Measurements from ENCODE around the gene SNAPC1. TPM values are rescaled to one million over a fixed set of nuclear protein-coding genes. Genes with fewer than 3 reads are reported as not detected.
A peak's percentile ranks its signal among the peaks of the same experiment; 100 is the strongest.

The SNAPC1 gene
- polyA plus RNA-seq, 2 of the 4 experiments (the other 2 are of a cell fraction), result 22.8 to 30.5 TPM

DNA sequence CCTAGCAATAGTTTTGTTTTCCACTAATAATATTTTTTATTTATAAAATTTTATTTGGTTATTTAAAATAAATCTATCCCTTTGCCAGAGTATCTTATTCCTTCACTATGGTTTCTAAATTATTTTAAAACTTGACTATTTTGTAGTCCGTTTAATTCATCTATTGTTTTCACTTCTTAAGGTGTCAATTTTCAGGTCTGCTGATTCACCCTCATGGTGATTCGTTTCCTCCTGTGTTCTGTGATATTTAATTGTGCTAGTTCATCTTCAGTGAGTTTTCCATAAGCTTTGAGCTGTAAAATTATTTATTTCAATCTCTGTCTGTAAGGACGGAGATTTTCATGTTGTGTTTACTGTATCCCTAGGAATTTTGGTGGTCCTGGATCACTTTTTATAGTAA is 70.6 kb downstream of the SNAPC1 start:
- Histone ChIP-seq H3K9me3 (no peaks in the 10 kb centered on the region), H3K27ac (no peak overlapping the region), H3K4me1 (peaks cover 4% of the 10 kb centered on the region; the same call in 1 of the 3 replicates), H3K4me2 (no peak overlapping the region), H3K4me3 (no peak overlapping the region)
- no peak for TF ChIP-seq FOXS1 (CRISPR knock-in tag; IDR thresholded peaks at IDR 0.05)
- TF ChIP-seq FOSB (CRISPR knock-in tag; IDR thresholded peaks at IDR 0.05), result no peak
- TF ChIP-seq ATOH8 (CRISPR knock-in tag; IDR thresholded peaks at IDR 0.05; ENCODE audit: low read depth), result no peak
- no peak for TF ChIP-seq CEBPB (IDR thresholded peaks at IDR 0.05)
- no peak for TF ChIP-seq ZNF302 (CRISPR knock-in tag; IDR thresholded peaks at IDR 0.05)
- no peak for TF ChIP-seq JUN (IDR thresholded peaks at IDR 0.05)
- no peak for TF ChIP-seq MAFK (IDR thresholded peaks at IDR 0.05; ENCODE audit: partially characterized antibody)
- TF ChIP-seq HOXB13 (CRISPR knock-in tag; IDR thresholded peaks at IDR 0.05; ENCODE audit: low read depth), result no peak
- WGBS (ENCODE audit: missing lambda C conversion rate), result 62% methylated on average over 3 of the region's 3 CpGs
- FAIRE-seq (no peak), ATAC-seq (no peak), DNase-seq (ENCODE audit: low read depth in 1 of 2, low spot score in 1 of 2) (no peak)
- ChIA-PET CTCF (interaction anchor here (12.5 kb wide), 1 partner anchor 372 kb away, joined by 196 read pairs; no protein-coding TSS in a partner anchor), POLR2A (no interaction called here)

DNA sequence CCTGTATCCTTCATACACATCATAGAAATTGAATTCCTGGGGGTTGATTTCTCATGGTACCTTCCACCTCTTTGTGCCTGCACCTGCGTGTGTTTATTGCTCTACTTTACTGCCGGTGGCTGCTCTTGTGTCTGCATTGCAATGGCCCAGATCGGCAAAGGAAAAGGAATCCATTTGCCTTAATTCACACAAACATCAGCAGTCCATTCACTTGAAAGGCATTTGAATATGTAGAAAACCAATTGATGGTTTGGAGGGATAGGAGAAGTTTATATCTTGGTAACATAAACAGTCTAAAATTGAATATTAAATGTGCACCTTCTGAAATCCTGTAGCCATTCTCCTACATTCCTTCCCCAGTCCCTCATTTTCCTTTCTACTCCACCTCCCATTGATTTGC is 74.0 kb downstream of the SNAPC1 start:
- no peak for TF ChIP-seq NFE2L2 (conservative IDR thresholded peaks at IDR 0.05; ENCODE audit: low read length)
- no peak for TF ChIP-seq ZSCAN20 (CRISPR knock-in tag; IDR thresholded peaks at IDR 0.05)
- TF ChIP-seq ZFP36 (IDR thresholded peaks at IDR 0.05; ENCODE audit: borderline replicate concordance, partially characterized antibody), result no peak
- TF ChIP-seq RNF2 (IDR thresholded peaks at IDR 0.05; ENCODE audit: borderline replicate concordance, low read depth), result no peak
- no peak for TF ChIP-seq JUN (IDR thresholded peaks at IDR 0.05)
- no peak for TF ChIP-seq HMGXB4 (CRISPR knock-in tag; IDR thresholded peaks at IDR 0.05; ENCODE audit: borderline replicate concordance)
- TF ChIP-seq RAD21 (conservative IDR thresholded peaks at IDR 0.05 in 1 of 2, IDR thresholded peaks at IDR 0.05 in 1 of 2), result no peak
- no peak for TF ChIP-seq KDM1A (IDR thresholded peaks at IDR 0.05; ENCODE audit: low read depth)
- TF ChIP-seq CTCF (IDR thresholded peaks at IDR 0.05), result no peak
- no peak for TF ChIP-seq NPAS2 (CRISPR knock-in tag; IDR thresholded peaks at IDR 0.05; ENCODE audit: borderline replicate concordance)
- TF ChIP-seq POLR2AphosphoS2 (conservative IDR thresholded peaks at IDR 0.05; ENCODE audit: low read length), result no peak
- TF ChIP-seq ZC3H11A (IDR thresholded peaks at IDR 0.05), result no peak
- TF ChIP-seq EHMT2 (IDR thresholded peaks at IDR 0.05; ENCODE audit: low read depth), result no peak
- no peak for TF ChIP-seq MAFK (IDR thresholded peaks at IDR 0.05; ENCODE audit: partially characterized antibody)
- TF ChIP-seq HOXB5 (CRISPR knock-in tag; IDR thresholded peaks at IDR 0.05), result no peak
- no peak for TF ChIP-seq CEBPB (IDR thresholded peaks at IDR 0.05)
- TF ChIP-seq FOXS1 (CRISPR knock-in tag; IDR thresholded peaks at IDR 0.05), result no peak
- 78% methylated on average over 3 of the region's 3 CpGs for WGBS (ENCODE audit: missing lambda C conversion rate)
- Histone ChIP-seq H3K9me3 (no peaks in the 10 kb centered on the region), H3K4me1 (peaks cover 15% of the 10 kb centered on the region), H3K4me3 (no peak overlapping the region), H3K27ac (peak overlapping the region in 1 of 2 experiments; percentile 23; a peak in 1 of 6 replicates), H3K4me2 (no peak overlapping the region)
- ATAC-seq (no peak), DNase-seq (ENCODE audit: low read depth in 1 of 2, low spot score in 1 of 2) (no peak), FAIRE-seq (no peak)
- ChIA-PET POLR2A (no interaction called here), CTCF (interaction anchor here (0.7 to 12.5 kb wide), 23 partner anchors 9 to 540 kb away, joined by 3 to 196 read pairs (median 6); no protein-coding TSS in a partner anchor)
